OCI-LY7 (cell line): ENCODE data around the gene DCHS1.

Source experiments
- EZH2phosphoT487 ChIP-seq: fragments of 200-600 bp; sonication (generic); IDR thresholded peaks from 2 replicates; pipeline ENCODE4 v1.6.1; 2018; ENCODE audit warnings: low read depth, borderline replicate concordance, mild to moderate bottlenecking, mixed run types, antibody characterized with exemption, low read length, moderate library complexity, mixed read lengths
- TF ChIP-seq, protein P1 (sequence below): fragments of 200-600 bp; sonication (generic); conservative IDR thresholded peaks from 2 replicates; pipeline ENCODE4 v1.5.1; 2014; ENCODE audit warnings: mild to moderate bottlenecking, antibody characterized with exemption, low read length, moderate library complexity, mixed read lengths

DNA sequence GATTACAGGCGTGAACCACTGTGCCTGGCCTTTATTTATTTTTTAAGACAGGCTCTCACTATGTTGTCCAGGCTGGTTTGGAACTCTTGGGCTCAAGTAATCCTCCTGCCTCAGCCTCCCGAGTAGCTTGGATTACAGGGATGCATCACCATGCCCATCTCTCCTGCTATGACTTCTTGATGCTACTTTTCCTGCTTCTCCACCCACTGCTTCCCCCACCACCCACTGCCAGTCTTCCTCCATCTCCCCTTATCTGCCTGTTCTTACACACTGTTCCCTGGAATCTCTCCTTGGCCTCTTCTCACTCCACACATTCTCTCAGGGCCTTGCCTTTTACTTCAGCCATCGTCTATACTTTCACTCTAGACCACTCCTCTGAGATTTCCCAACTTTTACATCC lies 19.1 kb downstream of the DCHS1 start:
- TF ChIP-seq, protein P1, sequence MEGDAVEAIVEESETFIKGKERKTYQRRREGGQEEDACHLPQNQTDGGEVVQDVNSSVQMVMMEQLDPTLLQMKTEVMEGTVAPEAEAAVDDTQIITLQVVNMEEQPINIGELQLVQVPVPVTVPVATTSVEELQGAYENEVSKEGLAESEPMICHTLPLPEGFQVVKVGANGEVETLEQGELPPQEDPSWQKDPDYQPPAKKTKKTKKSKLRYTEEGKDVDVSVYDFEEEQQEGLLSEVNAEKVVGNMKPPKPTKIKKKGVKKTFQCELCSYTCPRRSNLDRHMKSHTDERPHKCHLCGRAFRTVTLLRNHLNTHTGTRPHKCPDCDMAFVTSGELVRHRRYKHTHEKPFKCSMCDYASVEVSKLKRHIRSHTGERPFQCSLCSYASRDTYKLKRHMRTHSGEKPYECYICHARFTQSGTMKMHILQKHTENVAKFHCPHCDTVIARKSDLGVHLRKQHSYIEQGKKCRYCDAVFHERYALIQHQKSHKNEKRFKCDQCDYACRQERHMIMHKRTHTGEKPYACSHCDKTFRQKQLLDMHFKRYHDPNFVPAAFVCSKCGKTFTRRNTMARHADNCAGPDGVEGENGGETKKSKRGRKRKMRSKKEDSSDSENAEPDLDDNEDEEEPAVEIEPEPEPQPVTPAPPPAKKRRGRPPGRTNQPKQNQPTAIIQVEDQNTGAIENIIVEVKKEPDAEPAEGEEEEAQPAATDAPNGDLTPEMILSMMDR: no peak
- no peak for TF ChIP-seq EZH2phosphoT487
